Panc1 (cell line): ENCODE data around the gene JAG1.

ENCODE experiments used
- CTCF ChIP-seq: fragments of 450-650 bp; IDR thresholded peaks from 2 replicates; pipeline ENCODE4 v1.5.1; 2017; ENCODE audit warnings: mild to moderate bottlenecking
- POLR2AphosphoS5 ChIP-seq: IDR thresholded peaks from 2 replicates; pipeline ENCODE4 v1.6.1; 2012; ENCODE audit warnings: mild to moderate bottlenecking, low read depth, low read length, moderate library complexity
- REST ChIP-seq, 2 experiments: IDR thresholded peaks; 2 replicates each; pipeline ENCODE4 v1.6.1; 2011 to 2012; ENCODE audit warnings: low read depth in 2 of 2, control low read depth in 1 of 2, low read length in 1 of 2, mild to moderate bottlenecking in 1 of 2, moderate library complexity in 1 of 2; ENCODE audit not compliant: insufficient read depth in 1 of 2
- SIN3A ChIP-seq: IDR thresholded peaks from 2 replicates; pipeline ENCODE4 v1.6.1; 2012; ENCODE audit warnings: low read depth, mild to moderate bottlenecking, low read length, moderate library complexity, borderline replicate concordance; ENCODE audit not compliant: insufficient read depth
- TCF7L2 ChIP-seq: IDR thresholded peaks from 2 replicates; pipeline ENCODE4 v1.6.1; 2011; ENCODE audit warnings: mild to moderate bottlenecking, low read depth, low read length, inconsistent platforms

- TF ChIP-seq CTCF (no peak), POLR2AphosphoS5 (no peak), TCF7L2 (no peak), REST (IDR thresholded peaks at IDR 0.05; ENCODE audit: insufficient read depth in 1 of 2, low read depth in 2 of 2, low read length in 1 of 2) (no peak), SIN3A (no peak)
Observed at GRCh38 chr20:10705801-10706459, 32.1 kb upstream of the JAG1 start.
